ENCODE data around the gene PHPT1.
"Not testable (repeated sequence)": the region's sequence is repeated elsewhere in the genome, so short reads cannot be mapped to it uniquely, and the experiment has no call there.

Gene PHPT1

GRCh38 chr9:136833381-136834048 lies 15.7 kb upstream of the PHPT1 start:
- not testable (repeated sequence) for H2BK5ac ChIP-seq (ENCODE audit: low read length); H4K8ac ChIP-seq (ENCODE audit: low read depth, low read length); H3K18ac ChIP-seq (ENCODE audit: low read length); H2AK5ac ChIP-seq (ENCODE audit: low read depth, low read length); H3K4me2 ChIP-seq (ENCODE audit: insufficient read depth, low read length, poor library complexity, severe bottlenecking); H3K79me1 ChIP-seq (ENCODE audit: low read depth, low read length); H3K4me1 ChIP-seq (ENCODE audit: control insufficient read depth in 2 of 2, insufficient read depth in 1 of 2, low read depth in 1 of 2, low read length in 2 of 2); H3K27me3 ChIP-seq (ENCODE audit: control insufficient read depth in 3 of 3, insufficient read depth in 3 of 3, low read depth in 1 of 3, low read length in 3 of 3); H3K14ac ChIP-seq (ENCODE audit: low read length); H3K9me3 ChIP-seq (replicated peaks in 1 of 2; ENCODE audit: control insufficient read depth in 2 of 2, insufficient read depth in 1 of 2, low read depth in 1 of 2, low read length in 2 of 2); H3K9ac ChIP-seq (ENCODE audit: low read depth, low read length, poor library complexity); H2BK15ac ChIP-seq (ENCODE audit: low read length); H4K91ac ChIP-seq (ENCODE audit: low read depth, low read length, poor library complexity); H2BK12ac ChIP-seq (ENCODE audit: low read length); H2BK120ac ChIP-seq (ENCODE audit: low read depth, low read length); DNase-seq (ENCODE audit: low spot score); H3K4me3 ChIP-seq (ENCODE audit: low read length in 2 of 2); H3K4ac ChIP-seq (ENCODE audit: low read length); H3K27ac ChIP-seq (replicated peaks; ENCODE audit: low read length); H3K23ac ChIP-seq (ENCODE audit: low read depth, low read length, poor library complexity); H2AFZ ChIP-seq (ENCODE audit: low read length)
- H3K36me3 ChIP-seq (replicated peaks in 1 of 2; ENCODE audit: control insufficient read depth in 2 of 2, insufficient read depth in 2 of 2, low read length in 2 of 2): peaks cover 50 to 82% of the 10 kb centered on the region in 2 donors
- no CpG with 5 or more reads among the region's 16 CpGs for WGBS, 2 donors (ENCODE audit: extremely low coverage in 2 of 2, insufficient read length in 2 of 2, insufficient replicate concordance in 1 of 2)

- H2BK12ac ChIP-seq (ENCODE audit: low read length): no peak overlapping the region
- H3K9ac ChIP-seq (ENCODE audit: low read depth, low read length, poor library complexity): no peak overlapping the region
- peak overlapping the region; percentile 46 for H2BK5ac ChIP-seq (ENCODE audit: low read length)
- H2BK120ac ChIP-seq (ENCODE audit: low read depth, low read length): no peak overlapping the region
- H3K4me1 ChIP-seq (ENCODE audit: control insufficient read depth in 2 of 2, insufficient read depth in 1 of 2, low read depth in 1 of 2, low read length in 2 of 2): peaks cover 3 to 9% of the 10 kb centered on the region in 2 donors
- no peak overlapping the region for H3K27ac ChIP-seq (replicated peaks; ENCODE audit: low read length)
- no peak overlapping the region for H4K91ac ChIP-seq (ENCODE audit: low read depth, low read length, poor library complexity)
- no CpG with 5 or more reads among the region's 36 CpGs for WGBS, 2 donors (ENCODE audit: extremely low coverage in 2 of 2, insufficient read length in 2 of 2, insufficient replicate concordance in 1 of 2)
- peaks cover 37 to 81% of the 10 kb centered on the region in 2 donors for H3K36me3 ChIP-seq (replicated peaks in 1 of 2; ENCODE audit: control insufficient read depth in 2 of 2, insufficient read depth in 2 of 2, low read length in 2 of 2)
- H3K27me3 ChIP-seq (ENCODE audit: control insufficient read depth in 3 of 3, insufficient read depth in 3 of 3, low read depth in 1 of 3, low read length in 3 of 3): no peaks in the 10 kb centered on the region
- no peak overlapping the region for H3K14ac ChIP-seq (ENCODE audit: low read length)
- H2AFZ ChIP-seq (ENCODE audit: low read length): no peak overlapping the region
- H3K79me1 ChIP-seq (ENCODE audit: low read depth, low read length): peaks cover 7% of the 10 kb centered on the region
- no peak for DNase-seq (ENCODE audit: low spot score)
- no peaks in the 10 kb centered on the region for H3K9me3 ChIP-seq (replicated peaks in 1 of 2; ENCODE audit: control insufficient read depth in 2 of 2, insufficient read depth in 1 of 2, low read depth in 1 of 2, low read length in 2 of 2)
- H4K8ac ChIP-seq (ENCODE audit: low read depth, low read length): no peak overlapping the region
- H3K4me3 ChIP-seq (ENCODE audit: low read length in 2 of 2): peak overlapping the region in 1 of 2 donors; percentile 46
- H3K18ac ChIP-seq (ENCODE audit: low read length): peak overlapping the region; percentile 57
- H2BK15ac ChIP-seq (ENCODE audit: low read length): no peak overlapping the region
- peak overlapping the region; percentile 93 for H3K23ac ChIP-seq (ENCODE audit: low read depth, low read length, poor library complexity)
- no peak overlapping the region for H2AK5ac ChIP-seq (ENCODE audit: low read depth, low read length)
- H3K4me2 ChIP-seq (ENCODE audit: insufficient read depth, low read length, poor library complexity, severe bottlenecking): no peak overlapping the region
- no peak overlapping the region for H3K4ac ChIP-seq (ENCODE audit: low read length)
These were observed 13.9 kb upstream of the PHPT1 start for GRCh38 chr9:136835162-136835931.

- Histone ChIP-seq H2BK120ac (ENCODE audit: low read depth, low read length) (no peak overlapping the region), H3K4me3 (ENCODE audit: low read length in 2 of 2) (no peak overlapping the region), H2BK5ac (ENCODE audit: low read length) (peak overlapping the region; percentile 46), H2AK5ac (ENCODE audit: low read depth, low read length) (no peak overlapping the region), H3K18ac (ENCODE audit: low read length) (no peak overlapping the region), H4K8ac (ENCODE audit: low read depth, low read length) (no peak overlapping the region), H3K27ac (replicated peaks; ENCODE audit: low read length) (no peak overlapping the region), H3K4me2 (ENCODE audit: insufficient read depth, low read length, poor library complexity, severe bottlenecking) (no peak overlapping the region), H3K79me1 (ENCODE audit: low read depth, low read length) (peaks cover 9% of the 10 kb centered on the region), H3K27me3 (ENCODE audit: control insufficient read depth in 3 of 3, insufficient read depth in 3 of 3, low read depth in 1 of 3, low read length in 3 of 3) (no peaks in the 10 kb centered on the region), H2BK12ac (ENCODE audit: low read length) (no peak overlapping the region), H3K9ac (ENCODE audit: low read depth, low read length, poor library complexity) (no peak overlapping the region), H3K4ac (ENCODE audit: low read length) (no peak overlapping the region), H2BK15ac (ENCODE audit: low read length) (no peak overlapping the region), H2AFZ (ENCODE audit: low read length) (no peak overlapping the region), H3K14ac (ENCODE audit: low read length) (no peak overlapping the region), H3K36me3 (replicated peaks in 1 of 2; ENCODE audit: control insufficient read depth in 2 of 2, insufficient read depth in 2 of 2, low read length in 2 of 2) (peaks cover 29 to 80% of the 10 kb centered on the region in 2 donors), H3K23ac (ENCODE audit: low read depth, low read length, poor library complexity) (peak overlapping the region; percentile 93), H3K4me1 (ENCODE audit: control insufficient read depth in 2 of 2, insufficient read depth in 1 of 2, low read depth in 1 of 2, low read length in 2 of 2) (peaks cover 12 to 17% of the 10 kb centered on the region in 2 donors), H4K91ac (ENCODE audit: low read depth, low read length, poor library complexity) (no peak overlapping the region), H3K9me3 (replicated peaks in 1 of 2; ENCODE audit: control insufficient read depth in 2 of 2, insufficient read depth in 1 of 2, low read depth in 1 of 2, low read length in 2 of 2) (no peaks in the 10 kb centered on the region)
- WGBS, 2 donors (ENCODE audit: extremely low coverage in 2 of 2, insufficient read length in 2 of 2, insufficient replicate concordance in 1 of 2): no CpG with 5 or more reads among the region's 21 CpGs
- no peak for DNase-seq (ENCODE audit: low spot score)
These were observed 13.0 kb upstream of the PHPT1 start for GRCh38 chr9:136835932-136836904.

Measured in neuronal stem cell (in vitro differentiated cells).